ENCODE measurements around the gene ROR2.

- no peak for TF ChIP-seq CTCF (conservative IDR thresholded peaks at IDR 0.05; ENCODE audit: low read depth, low read length)
- TF ChIP-seq EZH2 (IDR thresholded peaks at IDR 0.05; ENCODE audit: low read length, unreplicated experiment): no peak
- TF ChIP-seq EZH2phosphoT487 (IDR thresholded peaks at IDR 0.05; ENCODE audit: borderline replicate concordance, low read length): no peak
Observed at GRCh38 chr9:91857291-91858212, 92.5 kb downstream of the ROR2 start.

Data from PC-3 (cell line).